Measurements from ENCODE around the gene TMEM215. TPM values are rescaled to one million over a fixed set of nuclear protein-coding genes. Genes with fewer than 3 reads are reported as not detected.

The TMEM215 gene, protein sequence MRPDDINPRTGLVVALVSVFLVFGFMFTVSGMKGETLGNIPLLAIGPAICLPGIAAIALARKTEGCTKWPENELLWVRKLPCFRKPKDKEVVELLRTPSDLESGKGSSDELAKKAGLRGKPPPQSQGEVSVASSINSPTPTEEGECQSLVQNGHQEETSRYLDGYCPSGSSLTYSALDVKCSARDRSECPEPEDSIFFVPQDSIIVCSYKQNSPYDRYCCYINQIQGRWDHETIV
- total RNA-seq (2021; ENCODE audit: unreplicated experiment) (not detected), Bru-seq, nascent RNA (not detected), BruChase-seq, experiment 1, labeled RNA remaining after a 2-hour chase (not detected), BruChase-seq, experiment 2, labeled RNA remaining after a 6-hour chase (not detected)
- polyA plus RNA-seq (2012; ENCODE audit: insufficient read length) = not detected
- long read RNA-seq = 0 reads

DNA sequence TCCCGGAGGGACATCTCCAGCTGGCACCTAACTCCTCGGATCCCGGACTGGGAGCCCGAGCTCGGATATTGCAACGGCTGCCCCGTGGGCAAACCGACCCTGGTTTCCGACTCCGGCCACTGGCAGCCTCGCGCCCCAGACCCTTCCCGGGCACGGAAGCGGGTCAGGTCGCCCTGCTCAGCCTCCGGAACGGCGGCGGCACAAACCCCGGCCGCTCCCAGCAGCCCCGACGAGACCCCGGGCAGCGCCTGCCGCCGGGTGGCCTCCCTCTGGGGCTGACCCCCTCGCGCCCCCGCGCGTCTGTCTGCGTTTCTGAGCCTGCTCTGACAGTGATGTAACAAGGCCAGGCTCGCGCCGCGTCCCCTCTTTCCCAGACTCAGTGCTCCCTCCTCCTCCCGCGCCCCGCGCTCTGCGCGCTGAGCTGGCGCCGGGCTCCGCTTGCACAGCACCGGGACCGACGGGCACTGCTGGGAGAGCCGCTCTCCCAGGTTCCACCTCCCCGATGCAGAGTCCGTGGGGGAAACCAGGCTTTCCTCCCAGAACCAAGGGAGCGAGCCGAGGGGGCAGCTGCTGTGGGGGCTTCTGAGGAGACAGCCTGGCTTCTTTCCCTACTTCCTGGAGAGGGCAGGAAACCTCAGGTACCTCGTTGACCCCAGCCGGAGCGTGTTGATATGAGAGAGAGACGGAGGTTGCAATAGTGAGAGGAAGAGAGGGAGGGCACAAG lies at the start of gene TMEM215:
Gene TMEM215 (plus strand): TSS at position 373 of the 724 bp plus-strand sequence. CDS start 644 bp downstream, outside the sequence.
- H3K4me3 ChIP-seq (ENCODE audit: low read depth in 2 of 2, low read length in 2 of 2) = no peak within 1 kb of the TSS
- H3K36me3 ChIP-seq (ENCODE audit: control insufficient read depth, insufficient read depth, low read length) = no peaks in the 10 kb centered on the region
- intact Hi-C loops (cut with micrococcal nuclease; ENCODE audit: unreplicated experiment) (loop anchor here (5.0 kb wide), 1 partner anchor 79 kb away; no protein-coding TSS in a partner anchor), in situ Hi-C loops (cut with HindIII; ENCODE audit: low pct_unique_long_range_greater_than_20kb, low sequenced_read_pairs) (no loop called here)
- CTCF ChIA-PET = no interaction called here
- H3K27ac ChIP-seq (ENCODE audit: low read length) = no peak within 1 kb of the TSS
- no peak for TF ChIP-seq TCF7L2 (IDR thresholded peaks at IDR 0.05; ENCODE audit: low read depth, low read length)
- TF ChIP-seq, protein P1, sequence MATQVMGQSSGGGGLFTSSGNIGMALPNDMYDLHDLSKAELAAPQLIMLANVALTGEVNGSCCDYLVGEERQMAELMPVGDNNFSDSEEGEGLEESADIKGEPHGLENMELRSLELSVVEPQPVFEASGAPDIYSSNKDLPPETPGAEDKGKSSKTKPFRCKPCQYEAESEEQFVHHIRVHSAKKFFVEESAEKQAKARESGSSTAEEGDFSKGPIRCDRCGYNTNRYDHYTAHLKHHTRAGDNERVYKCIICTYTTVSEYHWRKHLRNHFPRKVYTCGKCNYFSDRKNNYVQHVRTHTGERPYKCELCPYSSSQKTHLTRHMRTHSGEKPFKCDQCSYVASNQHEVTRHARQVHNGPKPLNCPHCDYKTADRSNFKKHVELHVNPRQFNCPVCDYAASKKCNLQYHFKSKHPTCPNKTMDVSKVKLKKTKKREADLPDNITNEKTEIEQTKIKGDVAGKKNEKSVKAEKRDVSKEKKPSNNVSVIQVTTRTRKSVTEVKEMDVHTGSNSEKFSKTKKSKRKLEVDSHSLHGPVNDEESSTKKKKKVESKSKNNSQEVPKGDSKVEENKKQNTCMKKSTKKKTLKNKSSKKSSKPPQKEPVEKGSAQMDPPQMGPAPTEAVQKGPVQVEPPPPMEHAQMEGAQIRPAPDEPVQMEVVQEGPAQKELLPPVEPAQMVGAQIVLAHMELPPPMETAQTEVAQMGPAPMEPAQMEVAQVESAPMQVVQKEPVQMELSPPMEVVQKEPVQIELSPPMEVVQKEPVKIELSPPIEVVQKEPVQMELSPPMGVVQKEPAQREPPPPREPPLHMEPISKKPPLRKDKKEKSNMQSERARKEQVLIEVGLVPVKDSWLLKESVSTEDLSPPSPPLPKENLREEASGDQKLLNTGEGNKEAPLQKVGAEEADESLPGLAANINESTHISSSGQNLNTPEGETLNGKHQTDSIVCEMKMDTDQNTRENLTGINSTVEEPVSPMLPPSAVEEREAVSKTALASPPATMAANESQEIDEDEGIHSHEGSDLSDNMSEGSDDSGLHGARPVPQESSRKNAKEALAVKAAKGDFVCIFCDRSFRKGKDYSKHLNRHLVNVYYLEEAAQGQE (IDR thresholded peaks at IDR 0.05; ENCODE audit: insufficient read depth in 1 of 2, low read depth in 2 of 2, low read length in 1 of 2) = no peak
- TF ChIP-seq, protein P2, sequence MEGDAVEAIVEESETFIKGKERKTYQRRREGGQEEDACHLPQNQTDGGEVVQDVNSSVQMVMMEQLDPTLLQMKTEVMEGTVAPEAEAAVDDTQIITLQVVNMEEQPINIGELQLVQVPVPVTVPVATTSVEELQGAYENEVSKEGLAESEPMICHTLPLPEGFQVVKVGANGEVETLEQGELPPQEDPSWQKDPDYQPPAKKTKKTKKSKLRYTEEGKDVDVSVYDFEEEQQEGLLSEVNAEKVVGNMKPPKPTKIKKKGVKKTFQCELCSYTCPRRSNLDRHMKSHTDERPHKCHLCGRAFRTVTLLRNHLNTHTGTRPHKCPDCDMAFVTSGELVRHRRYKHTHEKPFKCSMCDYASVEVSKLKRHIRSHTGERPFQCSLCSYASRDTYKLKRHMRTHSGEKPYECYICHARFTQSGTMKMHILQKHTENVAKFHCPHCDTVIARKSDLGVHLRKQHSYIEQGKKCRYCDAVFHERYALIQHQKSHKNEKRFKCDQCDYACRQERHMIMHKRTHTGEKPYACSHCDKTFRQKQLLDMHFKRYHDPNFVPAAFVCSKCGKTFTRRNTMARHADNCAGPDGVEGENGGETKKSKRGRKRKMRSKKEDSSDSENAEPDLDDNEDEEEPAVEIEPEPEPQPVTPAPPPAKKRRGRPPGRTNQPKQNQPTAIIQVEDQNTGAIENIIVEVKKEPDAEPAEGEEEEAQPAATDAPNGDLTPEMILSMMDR (IDR thresholded peaks at IDR 0.05) = no peak
- TF ChIP-seq POLR2AphosphoS5 (IDR thresholded peaks at IDR 0.05; ENCODE audit: low read depth, low read length) = no peak
- no peak for TF ChIP-seq SIN3A (IDR thresholded peaks at IDR 0.05; ENCODE audit: borderline replicate concordance, insufficient read depth, low read depth, low read length)
- peak; percentile 66; the same call in 1 of the 2 replicates for ATAC-seq
- H3K27me3 ChIP-seq (ENCODE audit: control insufficient read depth, insufficient read depth, low read length) = peaks cover 53% of the 10 kb centered on the region
- peaks cover 6% of the 10 kb centered on the region; the same call in 1 of the 2 replicates for H3K4me1 ChIP-seq (ENCODE audit: control insufficient read depth, insufficient read depth, low read length)
- BruUV-seq (replicated peaks) = no TSS peak
- no peaks in the 10 kb centered on the region for H3K9me3 ChIP-seq (ENCODE audit: control insufficient read depth, insufficient read depth, low read depth, low read length)
- no peak for DNase-seq (ENCODE audit: low read depth, low spot score)
- POLR2A ChIA-PET = no interaction called here

DNA sequence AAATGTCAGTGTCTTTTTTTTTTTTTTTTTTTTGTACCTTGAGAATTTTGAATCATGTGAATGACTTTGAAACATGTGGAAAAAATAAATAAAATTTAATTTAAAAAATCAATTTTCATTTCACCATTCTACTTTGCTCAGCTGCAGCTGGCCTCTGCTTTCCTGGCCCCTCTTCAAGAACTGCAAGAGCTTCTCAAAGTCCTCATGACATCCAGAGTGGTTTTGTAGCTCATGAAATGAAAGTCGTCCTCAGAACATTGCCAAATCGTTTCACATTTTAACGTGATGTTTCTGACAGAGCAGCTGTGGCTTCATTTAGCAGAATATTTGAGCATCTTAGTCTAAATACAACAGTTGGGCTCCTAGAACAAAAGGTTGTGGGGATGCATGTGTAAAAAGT lies 47.9 kb upstream of the TMEM215 start:
- Histone ChIP-seq H3K27ac (ENCODE audit: low read length) (no peak overlapping the region), H3K27me3 (ENCODE audit: control insufficient read depth, insufficient read depth, low read length) (no peaks in the 10 kb centered on the region), H3K4me3 (ENCODE audit: low read depth in 2 of 2, low read length in 2 of 2) (no peak overlapping the region), H3K36me3 (ENCODE audit: control insufficient read depth, insufficient read depth, low read length) (no peaks in the 10 kb centered on the region), H3K4me1 (ENCODE audit: control insufficient read depth, insufficient read depth, low read length) (no peaks in the 10 kb centered on the region), H3K9me3 (ENCODE audit: control insufficient read depth, insufficient read depth, low read depth, low read length) (no peaks in the 10 kb centered on the region)
- POLR2A ChIA-PET = no interaction called here
- in situ Hi-C loops (cut with HindIII; ENCODE audit: low pct_unique_long_range_greater_than_20kb, low sequenced_read_pairs) (no loop called here), intact Hi-C loops (cut with micrococcal nuclease; ENCODE audit: unreplicated experiment) (no loop called here)
- CTCF ChIA-PET = interaction anchor here (0.7 kb wide), 1 partner anchor 146 kb away, joined by 3 read pairs; no protein-coding TSS in a partner anchor
- no peak for TF ChIP-seq SIN3A (IDR thresholded peaks at IDR 0.05; ENCODE audit: borderline replicate concordance, insufficient read depth, low read depth, low read length)
- TF ChIP-seq, protein P1 (IDR thresholded peaks at IDR 0.05; ENCODE audit: insufficient read depth in 1 of 2, low read depth in 2 of 2, low read length in 1 of 2) = no peak
- no peak for TF ChIP-seq POLR2AphosphoS5 (IDR thresholded peaks at IDR 0.05; ENCODE audit: low read depth, low read length)
- TF ChIP-seq TCF7L2 (IDR thresholded peaks at IDR 0.05; ENCODE audit: low read depth, low read length) = no peak
- TF ChIP-seq, protein P2 (IDR thresholded peaks at IDR 0.05) = no peak
- no TSS peak for BruUV-seq (replicated peaks)
- ATAC-seq (no peak), DNase-seq (ENCODE audit: low read depth, low spot score) (no peak)
